Measurements from ENCODE around the gene ANG. TPM values are rescaled to one million over a fixed set of nuclear protein-coding genes. Genes with fewer than 3 reads are reported as not detected.

ANG gene
- total RNA-seq, 1 experiment from 2014 or later: 3.2 TPM

DNA sequence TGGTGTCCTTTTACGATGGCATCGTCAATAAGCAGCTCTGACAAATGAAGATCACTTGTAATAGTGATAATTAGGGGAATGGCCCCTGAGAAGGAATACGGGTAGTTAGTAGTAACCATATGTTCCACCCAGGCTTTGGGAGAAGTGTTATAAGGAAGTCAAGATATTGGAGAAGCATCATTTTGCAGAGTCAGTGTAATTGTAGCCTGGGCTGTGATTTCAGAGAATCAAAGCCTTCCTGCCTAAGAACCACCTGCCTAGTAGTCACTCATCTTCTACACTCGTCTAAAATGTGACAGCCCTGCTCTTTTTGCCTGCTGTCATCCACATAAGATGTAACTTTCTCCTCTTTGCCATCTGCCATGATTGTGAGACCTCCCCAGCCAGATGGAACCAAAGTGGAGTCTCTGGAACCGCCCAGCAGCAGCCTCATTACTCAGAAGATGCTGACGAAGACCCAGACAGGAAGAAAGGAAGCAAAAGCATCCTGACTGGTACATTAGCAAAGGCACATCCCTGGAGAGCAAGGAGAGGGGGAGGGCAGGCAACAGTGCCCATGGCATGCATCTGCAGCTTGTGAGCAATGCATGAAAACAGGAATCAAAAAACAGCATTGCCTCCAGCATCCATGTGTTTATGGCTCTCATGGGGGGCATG lies 44.5 kb downstream of the ANG start:
- no peak overlapping the region for H3K23ac ChIP-seq (ENCODE audit: insufficient read length, low read depth, low read length)
- no peak overlapping the region for H3K27ac ChIP-seq (ENCODE audit: insufficient read length, low read depth, low read length)
- Mint-ChIP-seq H3K27ac (peak overlapping the region in 1 of 3 experiments; percentile 57; a peak in 1 of 7 replicates), H3K9me3 (no peaks in the 10 kb centered on the region), H3K27me3 (ENCODE audit: low read depth) (peaks cover 9% of the 10 kb centered on the region), H3K4me1 (peaks cover 6 to 10% of the 10 kb centered on the region in 2 experiments; a peak in 3 of 4 replicates), H3K4me3 (no peak overlapping the region; a peak in 1 of 5 replicates), H3K36me3 (ENCODE audit: insufficient read depth in 1 of 3, low read depth in 3 of 3) (no peaks in the 10 kb centered on the region)
- no CpG with 5 or more reads among the region's 6 CpGs for WGBS (ENCODE audit: extremely low coverage, insufficient read length, low lambda C conversion rate)
- H2BK20ac ChIP-seq (ENCODE audit: low read depth, low read length, poor library complexity, severe bottlenecking): no peak overlapping the region
- no peak overlapping the region for H3K4ac ChIP-seq (ENCODE audit: low read depth, low read length)
- no peaks in the 10 kb centered on the region for H3K27me3 ChIP-seq (ENCODE audit: insufficient read depth, low read length)
- H3K56ac ChIP-seq (ENCODE audit: insufficient read length, low read depth, low read length): no peak overlapping the region
- no peak overlapping the region for H3T11ph ChIP-seq (ENCODE audit: low read length)
- H2BK120ac ChIP-seq (ENCODE audit: low read depth, low read length, poor library complexity, severe bottlenecking): no peak overlapping the region
- H2AFZ ChIP-seq (ENCODE audit: low read length): no peak overlapping the region
- H2AK5ac ChIP-seq (ENCODE audit: insufficient read length, low read length): no peak overlapping the region
- H4K8ac ChIP-seq (replicated peaks; ENCODE audit: insufficient read length, low read depth, low read length): peak overlapping the region; percentile 95
- H4K20me1 ChIP-seq (ENCODE audit: control insufficient read depth, insufficient read depth, insufficient read length): no peaks in the 10 kb centered on the region
- H2BK12ac ChIP-seq (ENCODE audit: insufficient read length, low read depth, low read length): no peak overlapping the region
- H3K18ac ChIP-seq (ENCODE audit: insufficient read length, low read depth, low read length): peak overlapping the region; percentile 62
- H3K79me1 ChIP-seq (ENCODE audit: insufficient read depth, low read depth, low read length, poor library complexity, severe bottlenecking): no peaks in the 10 kb centered on the region
- no peak for DNase-seq
- no peak overlapping the region for H2BK15ac ChIP-seq (ENCODE audit: low read depth, low read length)
- H2BK5ac ChIP-seq (ENCODE audit: insufficient read length, low read length): no peak overlapping the region
- no peaks in the 10 kb centered on the region for H3K23me2 ChIP-seq (ENCODE audit: insufficient read length, low read depth, low read length, poor library complexity, severe bottlenecking)
- H3K79me2 ChIP-seq (ENCODE audit: insufficient read depth, low read length): no peaks in the 10 kb centered on the region
- H3K4me2 ChIP-seq (ENCODE audit: insufficient read depth, insufficient read length, low read length): no peak overlapping the region
- H3K9me3 ChIP-seq (ENCODE audit: control insufficient read depth, low read depth, low read length): no peaks in the 10 kb centered on the region
- TF ChIP-seq, protein P1, sequence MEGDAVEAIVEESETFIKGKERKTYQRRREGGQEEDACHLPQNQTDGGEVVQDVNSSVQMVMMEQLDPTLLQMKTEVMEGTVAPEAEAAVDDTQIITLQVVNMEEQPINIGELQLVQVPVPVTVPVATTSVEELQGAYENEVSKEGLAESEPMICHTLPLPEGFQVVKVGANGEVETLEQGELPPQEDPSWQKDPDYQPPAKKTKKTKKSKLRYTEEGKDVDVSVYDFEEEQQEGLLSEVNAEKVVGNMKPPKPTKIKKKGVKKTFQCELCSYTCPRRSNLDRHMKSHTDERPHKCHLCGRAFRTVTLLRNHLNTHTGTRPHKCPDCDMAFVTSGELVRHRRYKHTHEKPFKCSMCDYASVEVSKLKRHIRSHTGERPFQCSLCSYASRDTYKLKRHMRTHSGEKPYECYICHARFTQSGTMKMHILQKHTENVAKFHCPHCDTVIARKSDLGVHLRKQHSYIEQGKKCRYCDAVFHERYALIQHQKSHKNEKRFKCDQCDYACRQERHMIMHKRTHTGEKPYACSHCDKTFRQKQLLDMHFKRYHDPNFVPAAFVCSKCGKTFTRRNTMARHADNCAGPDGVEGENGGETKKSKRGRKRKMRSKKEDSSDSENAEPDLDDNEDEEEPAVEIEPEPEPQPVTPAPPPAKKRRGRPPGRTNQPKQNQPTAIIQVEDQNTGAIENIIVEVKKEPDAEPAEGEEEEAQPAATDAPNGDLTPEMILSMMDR (conservative IDR thresholded peaks at IDR 0.05): no peak
- no peak overlapping the region for H4K91ac ChIP-seq (ENCODE audit: insufficient read length, low read depth, low read length)
- H3K4me1 ChIP-seq (ENCODE audit: insufficient read depth, low read length): no peaks in the 10 kb centered on the region
- no peak overlapping the region for H3K14ac ChIP-seq (ENCODE audit: insufficient read depth, low read length)
- H4K5ac ChIP-seq (ENCODE audit: insufficient read length, low read depth, low read length): peak overlapping the region; percentile 39
- no peak overlapping the region for H3K9ac ChIP-seq (ENCODE audit: extremely low read depth, insufficient read length, low read length)

Data from H9 (cell line).